Stimulated activated CD8-positive, alpha-beta memory T cell treated with anti-CD3 and anti-CD28 coated beads, Interleukin-12 subunit alpha, Interleukin-12 subunit beta, amount 100 ng/mL, for 24 hours (primary cell): ENCODE data around the gene RBMS3.

Source experiments
- DNase-seq: peaks from one replicate; pipeline ENCODE4 v3.0.0-alpha.2; 2020; ENCODE audit errors: extremely low read depth

The RBMS3 gene

DNA sequence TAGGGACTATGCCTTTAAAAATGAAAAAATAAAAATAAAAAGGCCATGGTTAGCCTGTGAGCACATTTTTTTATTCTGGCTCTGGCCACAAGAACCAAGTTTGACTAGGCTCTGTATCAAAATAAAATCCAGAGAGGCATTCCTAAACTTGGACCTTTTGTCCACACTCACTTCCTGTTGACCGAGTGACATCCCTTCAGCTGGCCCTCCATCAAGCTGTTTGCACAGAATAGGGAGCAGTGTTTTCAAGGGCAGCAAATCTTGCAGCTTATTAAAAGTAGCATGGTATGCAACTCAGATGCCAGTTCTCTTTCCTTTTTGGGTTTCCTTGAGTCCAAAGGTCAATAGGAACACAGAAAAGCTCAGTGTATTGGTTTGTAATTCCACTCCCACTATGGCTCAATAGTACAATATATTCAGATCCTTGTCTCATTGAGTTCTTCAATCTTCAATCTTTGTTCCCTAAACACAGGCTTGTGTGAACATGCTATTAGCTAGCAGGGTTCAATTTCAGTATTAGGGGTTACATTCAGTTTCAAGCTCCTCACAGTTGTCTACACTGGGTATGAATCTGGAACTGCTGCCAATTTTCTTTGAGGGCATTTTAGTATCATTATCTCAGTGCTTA lies 244.5 kb downstream of the RBMS3 start:
- no peak for DNase-seq

- no peak for DNase-seq
Measured at GRCh38 chr3:29527246-29527645, 246.4 kb downstream of the RBMS3 start.

- no peak for DNase-seq
Measured at GRCh38 chr3:29531644-29532043, 250.8 kb downstream of the RBMS3 start.

- DNase-seq: no peak
Measured at GRCh38 chr3:29532473-29532872, 251.6 kb downstream of the RBMS3 start.

DNA sequence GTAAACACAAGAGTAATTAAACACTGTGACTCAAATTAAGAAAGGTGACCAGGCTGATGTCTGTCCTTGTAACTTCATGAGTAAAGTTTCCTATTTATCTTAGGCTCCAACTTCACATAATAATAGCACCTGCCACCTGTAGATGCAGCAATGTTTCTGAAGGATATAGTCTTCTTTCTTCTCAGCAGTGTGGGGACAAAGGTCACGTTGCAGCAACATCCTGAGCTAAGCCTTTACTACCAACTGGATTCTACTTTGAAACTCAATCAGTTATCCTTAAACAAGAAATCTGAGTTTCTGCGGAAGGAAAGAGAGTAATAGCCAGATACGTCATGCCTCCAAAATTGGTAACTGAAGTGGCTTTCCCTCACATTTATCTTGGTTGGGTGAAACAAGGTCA lies 253.1 kb downstream of the RBMS3 start:
- no peak for DNase-seq

DNA sequence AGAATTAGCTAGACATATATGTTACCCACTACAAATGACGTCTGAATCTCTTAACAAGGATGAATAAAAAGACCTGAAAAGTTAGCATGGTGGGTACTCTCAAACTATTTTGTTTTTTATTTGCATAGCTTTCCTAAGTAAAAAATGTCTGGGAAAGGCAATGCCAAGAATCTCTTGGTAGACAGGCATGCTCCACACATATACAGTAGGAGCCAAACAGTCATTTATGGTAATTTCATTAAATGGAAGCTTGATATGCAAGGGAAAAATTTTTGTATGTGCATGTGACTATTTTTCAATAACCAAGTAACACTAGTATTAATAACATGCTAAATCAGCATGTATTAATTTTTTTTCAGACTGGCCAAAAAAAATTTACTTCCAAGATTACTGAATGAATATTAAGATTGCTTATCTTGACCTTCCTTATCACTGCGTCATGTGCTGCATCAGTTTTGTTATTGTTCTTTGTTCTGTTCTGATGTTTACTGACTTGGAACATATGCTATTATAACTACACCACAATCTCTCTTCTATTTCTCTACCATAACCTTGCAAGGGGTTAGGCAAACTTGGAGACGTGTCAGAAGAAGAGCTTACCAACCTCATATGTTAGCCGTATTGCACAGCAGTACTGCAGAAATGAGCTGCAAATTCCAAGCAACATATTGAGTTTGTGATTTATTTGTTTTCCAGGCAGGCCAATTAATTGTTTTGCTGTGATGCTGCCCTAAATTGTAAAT lies 255.3 kb downstream of the RBMS3 start:
- DNase-seq: no peak

DNA sequence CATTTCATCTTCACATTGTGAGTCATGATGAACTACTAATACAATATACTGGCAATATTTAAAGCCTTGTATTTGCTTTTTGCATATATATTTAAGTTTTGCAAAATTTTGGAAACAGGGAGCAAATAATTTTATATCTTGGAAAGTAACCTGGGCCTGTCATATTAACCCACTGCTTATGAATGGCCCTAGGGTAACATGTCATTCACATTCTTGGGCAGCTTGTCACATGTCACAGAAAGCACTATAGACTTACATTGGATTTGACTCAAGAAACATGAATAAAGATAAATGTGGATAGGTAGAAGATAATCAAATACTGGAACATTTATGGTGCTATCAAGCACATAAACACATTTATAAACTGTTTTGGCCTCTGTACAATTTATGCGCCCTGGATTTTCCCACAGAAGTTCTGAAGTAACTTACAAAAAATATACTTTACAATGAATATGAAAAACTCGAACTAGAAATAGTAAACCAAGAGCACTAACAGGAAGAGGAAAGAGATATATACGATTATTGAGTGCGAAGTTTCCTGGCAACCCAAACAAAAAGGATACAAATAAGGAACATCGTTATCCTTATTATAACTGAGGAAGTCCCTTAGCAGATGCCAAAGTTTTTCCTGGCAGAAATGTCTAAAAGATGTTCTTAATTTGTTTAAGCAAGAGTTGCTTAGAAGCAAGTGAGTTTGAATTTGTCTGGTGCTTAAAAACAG lies 257.2 kb downstream of the RBMS3 start:
- no peak for DNase-seq

DNA sequence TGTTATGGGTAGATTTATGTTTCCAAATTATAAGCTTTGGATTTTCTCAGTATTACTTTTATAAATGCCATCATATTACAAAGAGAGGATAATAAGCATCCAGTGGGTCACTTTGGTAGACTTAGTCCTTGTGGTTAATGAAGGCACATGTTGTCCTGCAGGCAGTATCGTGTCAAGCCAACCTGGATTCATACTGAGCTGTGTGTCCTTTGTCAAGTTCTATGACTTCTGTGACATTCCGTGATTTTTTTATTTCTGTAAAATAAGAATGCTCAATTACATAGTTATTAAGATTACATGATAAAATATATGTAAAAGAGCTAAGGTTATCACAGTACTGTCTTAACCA lies 257.7 kb downstream of the RBMS3 start:
- DNase-seq: no peak

GRCh38 chr3:29540544-29540943 lies 259.7 kb downstream of the RBMS3 start:
- DNase-seq: no peak

GRCh38 chr3:29544701-29545363 lies 264.0 kb downstream of the RBMS3 start:
- DNase-seq: no peak

GRCh38 chr3:29545615-29546014 lies 264.7 kb downstream of the RBMS3 start:
- DNase-seq: no peak

- DNase-seq: no peak
Measured at GRCh38 chr3:29552051-29552450, 271.2 kb downstream of the RBMS3 start.

DNA sequence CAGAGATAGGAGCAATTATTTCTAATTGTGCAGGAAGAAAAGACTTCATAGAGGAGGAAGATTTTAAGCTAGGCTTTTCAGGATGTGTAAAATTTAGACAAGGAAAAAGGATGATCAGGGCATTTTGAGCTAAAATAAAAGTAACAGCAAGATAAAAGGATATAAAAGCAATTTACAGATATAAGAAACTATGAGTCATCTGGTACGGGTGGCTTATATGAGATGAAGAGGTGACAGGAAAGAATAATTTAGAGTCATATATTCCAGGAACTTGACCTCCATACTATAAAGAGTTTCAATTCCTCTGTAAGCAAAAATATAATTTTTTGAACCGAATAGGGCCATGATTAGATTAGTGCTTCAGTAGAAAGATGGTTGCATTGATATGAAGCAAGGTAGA lies 273.7 kb downstream of the RBMS3 start:
- no peak for DNase-seq

DNA sequence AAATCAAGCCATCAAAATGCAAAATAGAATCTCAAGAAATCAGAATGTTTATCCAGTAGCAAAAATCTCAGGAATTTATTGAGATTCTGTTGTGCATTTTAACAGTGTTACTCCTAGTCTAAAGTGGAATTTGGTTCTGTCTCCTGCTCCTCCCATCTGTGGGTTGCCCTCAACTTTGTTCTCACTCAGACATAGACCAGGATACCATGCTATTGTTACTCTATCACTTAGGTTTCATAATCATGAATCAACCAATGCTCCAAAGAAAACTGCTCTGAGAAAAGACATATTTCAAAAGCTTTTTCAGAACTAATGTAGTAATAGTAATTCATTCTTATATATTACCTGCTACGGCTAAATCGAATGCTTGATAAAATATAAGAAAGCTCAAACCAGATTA lies 274.7 kb downstream of the RBMS3 start:
- no peak for DNase-seq

DNA sequence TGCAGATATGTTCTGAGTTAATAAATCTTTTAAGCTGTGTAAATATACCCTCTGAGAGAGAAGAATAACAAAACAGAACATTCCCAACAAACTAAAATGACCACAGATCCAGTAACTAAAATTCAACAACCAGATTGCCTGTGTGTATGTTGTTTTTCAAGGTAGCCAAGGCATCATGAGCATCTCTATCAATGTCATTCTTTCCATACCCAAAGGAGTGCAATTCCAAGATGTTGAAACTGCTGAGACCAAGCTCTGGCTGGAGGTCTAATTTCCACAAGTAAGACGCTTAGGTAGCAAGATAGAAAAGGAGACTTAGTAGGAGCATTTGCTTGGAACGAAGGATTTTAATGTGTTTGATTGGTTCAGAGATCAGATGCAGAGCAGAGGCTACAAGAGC lies 276.3 kb downstream of the RBMS3 start:
- DNase-seq: no peak

DNA sequence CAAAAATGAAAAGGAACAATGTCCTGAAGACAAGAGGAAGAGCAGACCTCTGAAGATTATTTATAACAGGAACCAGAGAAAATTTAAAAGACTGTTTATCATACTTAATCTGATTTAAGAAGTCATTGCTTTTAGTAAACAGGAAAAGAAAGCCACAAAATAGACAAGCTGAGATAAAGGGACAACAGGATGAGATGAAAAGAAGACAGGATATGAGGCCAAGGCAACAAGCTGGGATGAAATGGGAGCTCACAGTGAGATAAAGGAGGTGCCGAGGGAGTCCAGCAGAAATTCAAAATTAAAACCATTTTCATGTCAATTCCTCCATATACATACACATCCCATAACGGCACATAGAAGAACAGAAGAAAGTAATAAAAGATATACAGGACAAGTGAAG lies 277.0 kb downstream of the RBMS3 start:
- no peak for DNase-seq

DNA sequence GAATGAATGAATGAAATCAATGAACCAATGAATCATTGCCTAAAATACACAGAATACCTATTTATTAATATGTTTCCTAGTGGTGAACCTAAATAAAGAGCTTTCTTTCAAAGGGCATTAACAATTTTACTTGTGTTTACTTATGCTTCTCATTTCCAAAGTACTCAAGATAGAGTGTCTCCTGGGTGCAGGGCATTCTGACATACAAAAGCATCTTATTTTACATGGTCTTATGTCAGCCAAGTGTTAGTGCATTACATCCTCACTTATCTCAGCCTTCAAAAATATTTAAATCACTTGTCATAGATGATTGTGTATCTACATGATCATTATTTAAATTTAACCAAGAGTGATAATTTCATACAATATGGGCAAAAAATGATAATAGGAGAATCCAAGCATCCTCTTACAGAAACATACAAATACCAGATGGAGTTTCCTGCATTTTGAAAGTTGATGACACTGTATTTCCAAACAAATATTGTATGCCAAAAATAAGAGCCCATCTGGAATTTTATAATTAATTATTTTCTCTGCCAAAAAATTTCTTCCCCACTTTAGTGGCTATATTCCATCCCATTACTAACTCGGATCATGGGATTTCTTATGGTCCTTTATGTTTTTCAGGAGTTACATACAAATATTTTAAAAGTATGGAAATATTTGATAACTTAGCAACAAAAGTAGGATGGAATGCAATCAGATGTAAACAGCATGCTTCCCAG lies 279.0 kb downstream of the RBMS3 start:
- no peak for DNase-seq

GRCh38 chr3:29561651-29562149 lies 280.8 kb downstream of the RBMS3 start:
- DNase-seq: no peak

- no peak for DNase-seq
Measured at GRCh38 chr3:29565236-29565635, 284.4 kb downstream of the RBMS3 start.

DNA sequence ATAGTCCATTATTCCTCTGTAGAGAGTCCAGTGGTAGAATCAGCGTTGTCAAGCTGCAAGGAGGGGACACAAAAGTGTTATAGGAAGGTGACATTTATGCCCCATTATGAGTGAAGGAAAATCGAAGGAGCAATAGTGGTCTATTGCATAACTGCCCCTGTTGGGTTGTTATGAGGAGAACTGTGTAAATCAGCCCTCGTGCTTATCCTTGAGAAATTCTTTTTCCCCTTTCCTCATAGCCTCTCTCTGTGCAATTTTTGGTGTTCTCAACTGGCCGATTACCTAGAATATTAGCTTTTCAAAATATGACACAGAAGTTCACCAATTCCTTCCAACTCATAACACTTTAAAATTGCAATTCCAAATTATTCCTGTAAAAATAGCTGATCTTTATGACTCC lies 286.6 kb downstream of the RBMS3 start:
- DNase-seq: no peak

- DNase-seq: no peak
Measured at GRCh38 chr3:29568355-29568754, 287.5 kb downstream of the RBMS3 start.

DNA sequence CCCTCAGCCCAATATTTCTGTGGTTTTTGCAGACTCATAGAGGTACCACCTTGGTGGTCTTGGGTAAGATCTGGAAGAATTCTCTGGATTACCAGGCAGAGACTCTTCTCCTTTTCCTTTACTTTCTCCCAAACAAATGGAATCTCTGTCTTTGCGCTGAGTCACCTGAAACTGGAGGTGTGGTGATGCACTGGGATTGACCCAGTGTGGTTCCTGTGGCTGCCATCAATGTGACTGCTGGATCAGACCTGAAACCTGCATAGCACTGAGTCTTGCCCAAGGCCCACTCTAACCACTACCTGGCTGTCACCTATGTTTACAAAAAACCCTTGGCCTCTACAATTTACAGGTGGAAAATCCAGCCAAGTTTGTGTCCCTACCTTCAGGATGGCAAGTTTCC lies 295.3 kb downstream of the RBMS3 start:
- DNase-seq: no peak
